RWPE1 (cell line): ENCODE measurements around the gene KDM7A.

Experiments
- CTCF ChIA-PET: fragments of 350-600 bp; sonication (Branson Sonifier 250); formaldehyde crosslinking; extraction: SDS; loops from one replicate; lab custom pipeline; 2021; lab: Yijun Ruan, JAX
- POLR2A ChIA-PET: fragments of 400-600 bp; formaldehyde crosslinking; extraction: SDS; loops from one replicate; lab custom pipeline; 2020; ENCODE audit warnings: antibody characterized with exemption; ENCODE audit not compliant: low non-redundant PET; lab: Yijun Ruan, JAX
- DNase-seq: peaks from one replicate; pipeline ENCODE4 v3.0.0; 2012; ENCODE audit warnings: low spot score
- H3K27ac ChIP-seq: fragments of 450-650 bp; 2 replicates; pipeline ENCODE4 v1.5.1; 2017
- CTCF ChIP-seq: fragments of 450-650 bp; conservative IDR thresholded peaks from 2 replicates; pipeline ENCODE4 v1.5.1; 2017; ENCODE audit warnings: low read depth, mild to moderate bottlenecking

KDM7A gene

GRCh38 chr7:140069298-140069949 is 107.4 kb downstream of the KDM7A start:
- no peak for TF ChIP-seq CTCF
- no peak for DNase-seq
- ChIA-PET CTCF (no interaction called here), POLR2A (no interaction called here)
- H3K27ac ChIP-seq, result no peak overlapping the region

GRCh38 chr7:140068033-140068432 is 108.8 kb downstream of the KDM7A start:
- DNase-seq, result no peak
- CTCF ChIA-PET, result no interaction called here
- TF ChIP-seq CTCF, result no peak
- POLR2A ChIA-PET, result no interaction called here
- no peak overlapping the region for H3K27ac ChIP-seq

- ChIA-PET POLR2A (no interaction called here), CTCF (no interaction called here)
- H3K27ac ChIP-seq, result no peak overlapping the region
- DNase-seq, result no peak
- TF ChIP-seq CTCF, result no peak
Measured at GRCh38 chr7:140067052-140067451, 109.7 kb downstream of the KDM7A start.

DNA sequence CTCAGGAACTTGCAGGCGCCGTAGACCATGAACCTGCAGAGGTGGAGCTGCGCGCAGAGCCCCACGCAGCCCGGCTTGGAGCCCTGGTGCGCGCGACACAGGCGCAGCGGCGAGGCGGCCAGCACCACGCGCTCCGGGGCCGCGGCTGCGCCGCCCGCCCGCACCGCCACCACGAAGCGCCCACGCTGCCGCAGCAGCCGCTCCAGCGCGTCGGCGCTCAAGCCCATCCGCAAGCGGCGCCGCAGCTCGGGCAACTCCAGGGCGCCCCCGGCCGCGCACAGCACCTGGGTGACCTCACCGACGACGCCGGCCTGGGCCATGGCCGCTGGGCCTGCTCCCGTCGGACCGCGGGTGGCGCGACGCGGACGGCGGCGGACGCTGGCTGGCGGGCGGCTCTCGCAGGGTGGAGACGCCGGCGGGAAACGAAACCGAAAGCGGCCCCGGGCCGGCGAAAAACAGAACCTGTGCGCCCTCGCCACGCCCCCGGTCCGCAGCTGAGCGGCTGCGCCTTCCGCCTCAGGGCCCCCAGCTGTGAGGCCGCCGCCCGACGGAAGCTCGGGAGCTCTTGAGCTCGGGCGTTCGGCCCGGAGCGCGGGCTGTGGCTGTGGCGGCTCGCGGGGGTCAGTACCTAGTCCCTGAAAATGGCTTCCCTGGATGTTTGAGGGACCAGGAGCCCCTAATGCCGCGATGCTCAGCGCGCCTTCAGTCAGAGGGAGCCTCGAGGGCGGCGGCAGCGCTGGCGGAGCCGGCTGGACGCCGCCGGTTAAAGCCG is 114.1 kb downstream of the KDM7A start, which contains the start of gene PARP12:
Gene PARP12 (minus strand): TSS at position 424 of the 772 bp plus-strand sequence. CDS start 104 bp downstream, at position 320.
- ChIA-PET CTCF (interaction anchor here (0.6 kb wide), 2 partner anchors 67 to 191 kb away, joined by 3 read pairs; no protein-coding TSS in a partner anchor), POLR2A (no interaction called here)
- no peak for TF ChIP-seq CTCF
- H3K27ac ChIP-seq, result peak within 1 kb of the TSS; percentile 77
- peak; percentile 60 for DNase-seq

DNA sequence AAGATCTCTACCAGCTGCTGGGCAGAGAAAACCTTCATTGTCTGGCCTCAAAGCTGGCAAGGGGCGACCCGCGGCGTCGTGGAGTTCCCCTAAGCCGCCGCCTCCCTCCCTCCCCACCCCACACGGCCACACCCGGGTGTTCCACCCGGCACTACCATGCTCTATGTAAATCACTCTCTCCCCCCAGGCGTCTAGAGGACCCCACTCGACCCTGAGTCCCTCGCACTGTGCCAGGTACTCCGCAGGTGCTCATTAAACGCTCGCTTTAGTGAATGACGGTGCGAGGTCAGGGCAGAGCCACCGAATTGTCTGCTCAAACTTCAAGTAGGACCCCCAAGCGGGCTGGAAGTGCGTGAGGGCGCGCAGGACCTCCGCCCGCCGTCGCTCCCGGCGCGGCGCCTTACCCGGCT is 114.7 kb downstream of the KDM7A start:
- H3K27ac ChIP-seq, result peak overlapping the region; percentile 77
- no peak for DNase-seq
- ChIA-PET POLR2A (no interaction called here), CTCF (no interaction called here)
- TF ChIP-seq CTCF, result no peak

DNA sequence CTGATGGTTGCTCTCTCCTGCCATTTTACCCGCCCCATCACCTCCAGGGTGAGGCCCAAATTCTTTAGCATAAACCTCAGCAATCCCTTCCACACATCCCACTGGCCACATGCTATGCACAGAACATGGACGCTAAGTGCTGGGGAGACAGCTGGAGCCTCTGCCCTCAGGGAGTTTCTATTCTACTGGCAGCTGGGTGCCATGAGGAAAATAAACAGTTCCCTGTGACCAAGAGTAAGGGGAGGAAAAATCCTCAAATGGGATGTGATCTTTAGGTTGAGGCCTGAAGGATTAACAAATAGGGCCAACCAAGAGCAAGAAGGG is 115.2 kb downstream of the KDM7A start:
- no peak for DNase-seq
- ChIA-PET CTCF (no interaction called here), POLR2A (no interaction called here)
- no peak for TF ChIP-seq CTCF
- peak overlapping the region; percentile 77 for H3K27ac ChIP-seq
